Left ventricle myocardium inferior (tissue), 1 donor: Measurements from ENCODE around the gene GRB10. TPM values are rescaled to one million over a fixed set of nuclear protein-coding genes. Genes with fewer than 3 reads are reported as not detected.
A peak's percentile ranks its signal among the peaks of the same experiment; 100 is the strongest.

Experiments
- DNase-seq: peaks from one replicate; pipeline ENCODE4 v3.0.0-alpha.2; 2020
- H3K27ac ChIP-seq: fragments of 200-600 bp; replicated peaks from 2 replicates; pipeline ENCODE4 v1.8.0; 2021
- H3K27me3 ChIP-seq: fragments of 200-600 bp; 2 replicates; pipeline ENCODE4 v1.8.0; 2021; ENCODE audit warnings: low read depth
- H3K36me3 ChIP-seq: fragments of 200-600 bp; 2 replicates; pipeline ENCODE4 v1.8.0; 2021
- H3K4me1 ChIP-seq: fragments of 200-600 bp; 2 replicates; pipeline ENCODE4 v1.8.0; 2021
- H3K4me3 ChIP-seq: fragments of 200-600 bp; 2 replicates; pipeline ENCODE4 v1.8.0; 2021; ENCODE audit warnings: mild to moderate bottlenecking, moderate library complexity
- H3K9me3 ChIP-seq: fragments of 200-600 bp; replicated peaks from 2 replicates; pipeline ENCODE4 v1.8.0; 2021
- intact Hi-C: fragments of 100-400 bp; cut with micrococcal nuclease; formaldehyde crosslinking; loops from one replicate; pipeline ENCODE4 v1.11.0; 2022
- total RNA-seq: library from RNA; stranded (reverse); fragmentation: NEBNext Ultra II Directional; extraction: Animal tissue kit (Norgen Biotek cat#: 25700); gene quantifications from one replicate; pipeline ENCODE4 v1.2.1, GENCODE V29; 2021
- TF ChIP-seq, protein P1 (sequence below): fragments of 200-600 bp; IDR thresholded peaks from 2 replicates; pipeline ENCODE4 v1.8.0; 2021; ENCODE audit warnings: antibody characterized with exemption, mild to moderate bottlenecking, borderline replicate concordance
- donor health status: DM: no; HTN: yes; CAD: no; lungs with severe emphysema.

GRB10 gene
- total RNA-seq, 1 donor from 2014 or later = 40.6 TPM

DNA sequence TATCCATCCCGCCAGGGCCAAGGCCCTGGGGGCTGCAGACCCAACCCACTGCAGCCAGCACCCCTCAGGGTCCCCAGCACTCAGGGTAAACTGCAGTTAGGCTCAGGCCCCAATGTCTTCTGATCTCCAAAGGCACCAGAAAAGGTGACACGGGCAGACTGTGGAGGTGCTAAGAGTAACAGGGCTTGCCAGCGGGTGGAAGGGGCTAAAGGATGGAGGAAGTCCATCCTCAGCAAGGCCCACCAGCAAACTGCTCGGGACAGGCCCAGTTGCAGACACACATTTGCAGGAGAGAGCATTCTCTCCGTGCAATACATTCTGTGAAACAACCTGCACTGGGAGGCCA is 121.9 kb downstream of the GRB10 start:
- peaks cover 100% of the 10 kb centered on the region for H3K4me1 ChIP-seq
- intact Hi-C loops = no loop called here
- peak overlapping the region; percentile 7 for H3K27ac ChIP-seq
- no peaks in the 10 kb centered on the region for H3K36me3 ChIP-seq
- H3K9me3 ChIP-seq = no peaks in the 10 kb centered on the region
- H3K27me3 ChIP-seq = no peaks in the 10 kb centered on the region
- no peak for DNase-seq
- no peak overlapping the region for H3K4me3 ChIP-seq
- TF ChIP-seq, protein P1, sequence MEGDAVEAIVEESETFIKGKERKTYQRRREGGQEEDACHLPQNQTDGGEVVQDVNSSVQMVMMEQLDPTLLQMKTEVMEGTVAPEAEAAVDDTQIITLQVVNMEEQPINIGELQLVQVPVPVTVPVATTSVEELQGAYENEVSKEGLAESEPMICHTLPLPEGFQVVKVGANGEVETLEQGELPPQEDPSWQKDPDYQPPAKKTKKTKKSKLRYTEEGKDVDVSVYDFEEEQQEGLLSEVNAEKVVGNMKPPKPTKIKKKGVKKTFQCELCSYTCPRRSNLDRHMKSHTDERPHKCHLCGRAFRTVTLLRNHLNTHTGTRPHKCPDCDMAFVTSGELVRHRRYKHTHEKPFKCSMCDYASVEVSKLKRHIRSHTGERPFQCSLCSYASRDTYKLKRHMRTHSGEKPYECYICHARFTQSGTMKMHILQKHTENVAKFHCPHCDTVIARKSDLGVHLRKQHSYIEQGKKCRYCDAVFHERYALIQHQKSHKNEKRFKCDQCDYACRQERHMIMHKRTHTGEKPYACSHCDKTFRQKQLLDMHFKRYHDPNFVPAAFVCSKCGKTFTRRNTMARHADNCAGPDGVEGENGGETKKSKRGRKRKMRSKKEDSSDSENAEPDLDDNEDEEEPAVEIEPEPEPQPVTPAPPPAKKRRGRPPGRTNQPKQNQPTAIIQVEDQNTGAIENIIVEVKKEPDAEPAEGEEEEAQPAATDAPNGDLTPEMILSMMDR = no peak

DNA sequence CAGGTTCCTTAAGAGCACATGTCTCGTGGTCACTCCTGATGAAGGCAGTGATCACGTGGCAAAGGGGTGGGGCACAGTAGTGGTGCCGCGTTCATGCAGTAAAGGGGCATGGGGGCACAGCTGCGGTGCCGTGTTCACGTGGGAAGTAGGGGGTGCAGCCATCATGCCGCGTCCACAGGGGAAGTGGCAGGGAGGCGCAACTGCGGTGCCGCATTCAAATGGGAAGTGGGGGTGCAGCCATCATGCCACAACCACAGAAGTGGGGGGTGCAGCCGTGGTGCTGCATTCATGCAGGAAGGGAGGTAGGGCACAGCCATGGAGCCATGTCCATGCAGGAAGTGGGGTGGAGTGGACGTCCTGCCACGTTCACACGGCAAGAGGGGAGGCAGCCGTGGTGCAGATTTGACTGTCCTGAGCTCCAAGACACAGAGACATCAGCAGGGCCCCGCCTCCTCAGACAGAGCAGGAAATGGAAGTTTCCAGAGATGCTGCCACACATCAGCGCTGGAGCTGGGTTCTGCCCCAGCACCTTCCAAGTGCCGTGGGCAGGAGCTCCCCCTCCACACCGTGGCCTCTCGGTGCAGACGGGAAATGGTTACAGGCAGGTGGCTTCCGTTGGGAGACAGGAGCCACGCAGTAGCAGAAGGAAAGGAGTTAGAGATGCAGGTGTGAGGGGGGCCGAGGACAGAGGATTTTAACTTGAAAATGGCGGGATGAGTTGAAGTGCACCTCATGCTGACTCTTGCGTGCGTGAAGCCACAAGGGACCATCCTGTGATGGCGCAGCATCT is 122.5 kb downstream of the GRB10 start:
- no peak for DNase-seq
- Histone ChIP-seq H3K4me1 (peaks cover 100% of the 10 kb centered on the region), H3K27me3 (no peaks in the 10 kb centered on the region), H3K36me3 (no peaks in the 10 kb centered on the region), H3K27ac (peak overlapping the region; percentile 7), H3K9me3 (no peaks in the 10 kb centered on the region), H3K4me3 (no peak overlapping the region)
- intact Hi-C loops = no loop called here
- TF ChIP-seq, protein P1 = no peak

DNA sequence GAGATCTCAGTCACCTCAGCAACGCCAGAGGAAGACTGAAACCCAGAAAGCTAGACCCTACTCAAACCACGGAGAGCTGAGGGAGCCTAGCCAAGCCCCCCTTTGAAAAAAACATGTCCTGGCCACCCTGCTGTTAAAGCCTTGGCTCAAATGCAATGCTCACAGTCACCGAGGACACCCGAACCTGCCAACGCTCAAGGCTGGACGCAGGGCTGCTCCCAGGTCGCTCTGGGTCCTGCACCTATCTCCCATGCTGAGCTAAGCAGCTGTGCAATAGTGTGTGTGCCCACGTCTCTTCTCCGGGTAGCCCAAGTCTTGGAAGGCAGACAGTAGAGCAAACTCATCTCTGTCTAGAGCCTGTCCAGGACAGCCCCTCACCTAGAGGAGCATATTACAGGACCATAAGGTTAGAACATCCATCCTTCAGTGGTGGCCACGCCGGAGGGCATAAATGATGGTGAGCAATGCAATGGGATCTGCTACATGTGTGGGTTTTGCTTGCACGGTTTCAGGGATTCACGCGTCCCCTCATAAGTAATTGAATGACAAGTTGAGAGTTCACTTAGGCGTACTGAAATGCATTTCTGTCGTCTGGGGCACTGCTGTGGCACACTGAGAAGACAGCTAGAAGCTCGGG is 123.2 kb downstream of the GRB10 start:
- TF ChIP-seq, protein P1 = no peak
- DNase-seq = no peak
- Histone ChIP-seq H3K27ac (no peak overlapping the region), H3K27me3 (no peaks in the 10 kb centered on the region), H3K9me3 (no peaks in the 10 kb centered on the region), H3K36me3 (no peaks in the 10 kb centered on the region), H3K4me1 (peaks cover 100% of the 10 kb centered on the region), H3K4me3 (no peak overlapping the region)
- intact Hi-C loops = no loop called here

DNA sequence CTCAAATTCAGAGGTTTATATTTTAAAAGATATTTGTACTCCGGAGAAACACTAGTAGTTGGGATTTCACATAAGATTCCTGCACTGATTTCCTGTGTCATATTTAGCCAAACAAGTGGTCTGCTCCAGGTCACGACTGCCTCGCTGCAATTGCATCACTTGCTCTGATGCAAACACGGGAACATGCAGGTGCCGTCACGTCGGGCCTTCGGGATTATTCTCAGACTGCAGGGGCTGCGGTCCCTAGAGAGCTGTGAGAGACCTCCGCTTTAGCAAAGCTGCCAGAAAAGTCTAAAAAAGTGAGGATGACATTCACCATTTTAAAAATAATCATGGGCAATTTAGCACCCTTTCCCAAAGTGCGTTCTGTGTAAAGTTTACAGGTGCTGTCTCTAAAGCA is 124.0 kb downstream of the GRB10 start:
- H3K36me3 ChIP-seq = no peaks in the 10 kb centered on the region

DNA sequence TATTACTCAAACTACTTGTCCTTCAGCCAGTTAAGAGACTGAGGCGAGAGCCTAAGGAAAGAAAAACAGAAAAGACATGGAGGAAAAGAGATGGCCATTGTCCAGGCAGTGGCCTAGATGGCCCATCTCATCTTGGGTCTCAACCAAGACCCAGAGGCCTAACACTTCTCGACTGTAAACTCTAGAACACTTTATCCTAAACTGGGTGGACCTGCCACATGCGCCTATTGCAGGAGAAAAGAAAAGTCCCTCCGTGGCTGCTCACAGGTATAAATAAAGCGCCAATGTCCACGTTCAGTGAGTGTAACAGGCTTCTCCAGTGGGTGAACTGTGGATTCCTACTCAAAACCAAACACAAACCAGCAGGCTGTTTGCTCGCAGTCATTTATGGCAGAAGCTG is 124.8 kb downstream of the GRB10 start:
- DNase-seq = no peak
- Histone ChIP-seq H3K27me3 (no peaks in the 10 kb centered on the region), H3K27ac (peak overlapping the region; percentile 90), H3K9me3 (no peaks in the 10 kb centered on the region), H3K4me3 (no peak overlapping the region), H3K36me3 (no peaks in the 10 kb centered on the region), H3K4me1 (peaks cover 100% of the 10 kb centered on the region)
- intact Hi-C loops = no loop called here
- TF ChIP-seq, protein P1 = no peak

More for the DNA sequence above, 124.0 kb downstream of the GRB10 start:
- Histone ChIP-seq H3K27ac (peak overlapping the region; percentile 90), H3K9me3 (no peaks in the 10 kb centered on the region), H3K4me3 (no peak overlapping the region), H3K4me1 (peaks cover 100% of the 10 kb centered on the region), H3K27me3 (no peaks in the 10 kb centered on the region)
- TF ChIP-seq, protein P1 = no peak
- no peak for DNase-seq
- intact Hi-C loops = no loop called here
